Caco-2 (cell line): ENCODE results near the gene BHMT2. TPM values are rescaled to one million over a fixed set of nuclear protein-coding genes. Genes with fewer than 3 reads are reported as not detected.

Experiments
- BruUV-seq: library from RNA; stranded (reverse); fragments of 400-500 nt; replicated peaks from 2 replicates; lab custom pipeline; 2021; lab: Mats Ljungman, UMichigan
- CTCF ChIA-PET: fragments of 300-600 bp; sonication (Branson Sonifier 250); formaldehyde crosslinking; loops from one replicate; lab custom pipeline; 2022; ENCODE audit warnings: antibody characterized with exemption; lab: Charles Lee
- POLR2A ChIA-PET: fragments of 300-600 bp; sonication (Branson Sonifier 250); formaldehyde crosslinking; loops from one replicate; lab custom pipeline; 2022; ENCODE audit warnings: antibody characterized with exemption; lab: Charles Lee
- DNase-seq, 2 experiments: peaks; one replicate each; pipeline versions ENCODE4 v3.0.0 to v3.0.0-alpha.2; 2020 to 2022
- H3K27me3 ChIP-seq: replicated peaks from 2 replicates; pipeline ENCODE4 v1.6.0; 2011; ENCODE audit warnings: low read length; ENCODE audit not compliant: control insufficient read depth, insufficient read depth
- H3K36me3 ChIP-seq: 2 replicates; pipeline ENCODE4 v1.5.1; 2011; ENCODE audit warnings: low read length; ENCODE audit not compliant: control insufficient read depth, insufficient read depth
- H3K4me1 ChIP-seq: fragments of 250-450 bp; sonication (Bioruptor Pico); 2 replicates; pipeline ENCODE4 v1.5.1; 2020; ENCODE audit warnings: mild to moderate bottlenecking
- H3K4me3 ChIP-seq: 2 replicates; pipeline ENCODE4 v1.5.1; 2011; ENCODE audit warnings: low read depth, mild to moderate bottlenecking, control low read depth, low read length
- H3K9me3 ChIP-seq: fragments of 250-450 bp; sonication (Bioruptor Pico); 2 replicates; pipeline ENCODE4 v1.5.1; 2020; ENCODE audit warnings: mild to moderate bottlenecking, moderate library complexity
- H3K27ac Mint-ChIP-seq: one replicate; pipeline ENCODE4 v1.8.0; 2022; ENCODE audit warnings: mixed read lengths; ENCODE audit not compliant: unreplicated experiment
- H3K27me3 Mint-ChIP-seq: one replicate; pipeline ENCODE4 v1.8.0; 2022; ENCODE audit warnings: mixed read lengths; ENCODE audit not compliant: insufficient read depth, unreplicated experiment
- H3K36me3 Mint-ChIP-seq: one replicate; pipeline ENCODE4 v1.8.0; 2022; ENCODE audit warnings: mild to moderate bottlenecking, mixed read lengths; ENCODE audit not compliant: insufficient read depth, unreplicated experiment
- H3K4me1 Mint-ChIP-seq: one replicate; pipeline ENCODE4 v1.8.0; 2022; ENCODE audit warnings: low read depth, mixed read lengths; ENCODE audit not compliant: unreplicated experiment
- H3K4me3 Mint-ChIP-seq: one replicate; pipeline ENCODE4 v1.8.0; 2022; ENCODE audit warnings: mild to moderate bottlenecking, moderate library complexity, mixed read lengths; ENCODE audit not compliant: unreplicated experiment
- H3K9me3 Mint-ChIP-seq: one replicate; pipeline ENCODE4 v1.8.0; 2022; ENCODE audit warnings: mixed read lengths; ENCODE audit not compliant: unreplicated experiment
- intact Hi-C: fragments of 100-400 bp; cut with micrococcal nuclease; formaldehyde crosslinking; loops from one replicate; pipeline ENCODE4 v1.10.0; 2022; ENCODE audit not compliant: unreplicated experiment
- total RNA-seq: library from RNA; stranded (reverse); gene quantifications from 2 replicates; pipeline ENCODE4 v1.2.3, GENCODE V29; 2022
- TF ChIP-seq, protein P1 (sequence below), 2 experiments: fragments of 200-600 bp in 1 of 2; IDR thresholded peaks; 1 replicate in 1 of 2; 2 replicates in 1 of 2; pipeline versions ENCODE4 v1.5.1 to v1.8.0; 2011 to 2022; ENCODE audit warnings: antibody characterized with exemption in 1 of 2, control low read depth in 1 of 2, inconsistent platforms in 1 of 2, low read depth in 1 of 2, low read length in 1 of 2, mild to moderate bottlenecking in 1 of 2, moderate library complexity in 1 of 2; ENCODE audit not compliant: insufficient read depth in 1 of 2, severe bottlenecking in 1 of 2, unreplicated experiment in 1 of 2

BHMT2 gene
- total RNA-seq, 1 experiment from 2014 or later = not detected

- no peak for DNase-seq
- intact Hi-C loops = no loop called here
- Histone ChIP-seq H3K9me3 (peaks cover 5% of the 10 kb centered on the region), H3K4me3 (no peak overlapping the region), H3K4me1 (no peaks in the 10 kb centered on the region), H3K36me3 (no peaks in the 10 kb centered on the region), H3K27me3 (no peaks in the 10 kb centered on the region)
- H3K4me3 Mint-ChIP-seq = no peak overlapping the region
- H3K27me3 Mint-ChIP-seq = peaks cover 6% of the 10 kb centered on the region
- no peak overlapping the region for H3K27ac Mint-ChIP-seq
- ChIA-PET POLR2A (interaction anchor here (0.5 kb wide), 1 partner anchor 34 kb away, joined by 3 read pairs; no protein-coding TSS in a partner anchor), CTCF (no interaction called here)
- peaks cover 9% of the 10 kb centered on the region for H3K9me3 Mint-ChIP-seq
- H3K36me3 Mint-ChIP-seq = no peaks in the 10 kb centered on the region
- no TSS peak for BruUV-seq
- TF ChIP-seq, protein P1, sequence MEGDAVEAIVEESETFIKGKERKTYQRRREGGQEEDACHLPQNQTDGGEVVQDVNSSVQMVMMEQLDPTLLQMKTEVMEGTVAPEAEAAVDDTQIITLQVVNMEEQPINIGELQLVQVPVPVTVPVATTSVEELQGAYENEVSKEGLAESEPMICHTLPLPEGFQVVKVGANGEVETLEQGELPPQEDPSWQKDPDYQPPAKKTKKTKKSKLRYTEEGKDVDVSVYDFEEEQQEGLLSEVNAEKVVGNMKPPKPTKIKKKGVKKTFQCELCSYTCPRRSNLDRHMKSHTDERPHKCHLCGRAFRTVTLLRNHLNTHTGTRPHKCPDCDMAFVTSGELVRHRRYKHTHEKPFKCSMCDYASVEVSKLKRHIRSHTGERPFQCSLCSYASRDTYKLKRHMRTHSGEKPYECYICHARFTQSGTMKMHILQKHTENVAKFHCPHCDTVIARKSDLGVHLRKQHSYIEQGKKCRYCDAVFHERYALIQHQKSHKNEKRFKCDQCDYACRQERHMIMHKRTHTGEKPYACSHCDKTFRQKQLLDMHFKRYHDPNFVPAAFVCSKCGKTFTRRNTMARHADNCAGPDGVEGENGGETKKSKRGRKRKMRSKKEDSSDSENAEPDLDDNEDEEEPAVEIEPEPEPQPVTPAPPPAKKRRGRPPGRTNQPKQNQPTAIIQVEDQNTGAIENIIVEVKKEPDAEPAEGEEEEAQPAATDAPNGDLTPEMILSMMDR (IDR thresholded peaks at IDR 0.05; ENCODE audit: insufficient read depth in 1 of 2, low read depth in 1 of 2, low read length in 1 of 2, severe bottlenecking in 1 of 2, unreplicated experiment in 1 of 2) = no peak
- H3K4me1 Mint-ChIP-seq = no peaks in the 10 kb centered on the region
Measured at GRCh38 chr5:79055017-79055416, 14.6 kb upstream of the BHMT2 start.

GRCh38 chr5:79056847-79057246 is 12.7 kb upstream of the BHMT2 start:
- TF ChIP-seq, protein P1 (IDR thresholded peaks at IDR 0.05; ENCODE audit: insufficient read depth in 1 of 2, low read depth in 1 of 2, low read length in 1 of 2, severe bottlenecking in 1 of 2, unreplicated experiment in 1 of 2) = no peak
- H3K4me3 ChIP-seq = no peak overlapping the region
- no peak for DNase-seq
- peaks cover 9% of the 10 kb centered on the region for H3K27me3 Mint-ChIP-seq
- intact Hi-C loops = no loop called here
- no peaks in the 10 kb centered on the region for H3K9me3 Mint-ChIP-seq
- no peaks in the 10 kb centered on the region for H3K36me3 Mint-ChIP-seq
- H3K4me1 ChIP-seq = no peaks in the 10 kb centered on the region
- H3K4me3 Mint-ChIP-seq = no peak overlapping the region
- no peaks in the 10 kb centered on the region for H3K9me3 ChIP-seq
- CTCF ChIA-PET = no interaction called here
- no peak overlapping the region for H3K27ac Mint-ChIP-seq
- H3K36me3 ChIP-seq = no peaks in the 10 kb centered on the region
- H3K27me3 ChIP-seq = no peaks in the 10 kb centered on the region
- BruUV-seq = no TSS peak
- H3K4me1 Mint-ChIP-seq = no peaks in the 10 kb centered on the region
- POLR2A ChIA-PET = no interaction called here

GRCh38 chr5:79059674-79060073 is 9.9 kb upstream of the BHMT2 start:
- intact Hi-C loops = no loop called here
- CTCF ChIA-PET = interaction anchor here (1.1 kb wide), 1 partner anchor 15 kb away, joined by 3 read pairs; no protein-coding TSS in a partner anchor
- BruUV-seq = no TSS peak

More at GRCh38 chr5:79059674-79060073, 9.9 kb upstream of the BHMT2 start:
- H3K27me3 ChIP-seq = no peaks in the 10 kb centered on the region
- Mint-ChIP-seq H3K27ac (no peak overlapping the region), H3K27me3 (peaks cover 12% of the 10 kb centered on the region), H3K4me3 (no peak overlapping the region), H3K9me3 (no peaks in the 10 kb centered on the region), H3K4me1 (no peaks in the 10 kb centered on the region), H3K36me3 (no peaks in the 10 kb centered on the region)
- no peaks in the 10 kb centered on the region for H3K36me3 ChIP-seq
- DNase-seq = no peak
- TF ChIP-seq, protein P1 (IDR thresholded peaks at IDR 0.05; ENCODE audit: insufficient read depth in 1 of 2, low read depth in 1 of 2, low read length in 1 of 2, severe bottlenecking in 1 of 2, unreplicated experiment in 1 of 2) = no peak
- no peak overlapping the region for H3K4me3 ChIP-seq
- no peaks in the 10 kb centered on the region for H3K4me1 ChIP-seq
- POLR2A ChIA-PET = no interaction called here
- no peaks in the 10 kb centered on the region for H3K9me3 ChIP-seq
